ENCODE results near the gene PRKD1. TPM values are rescaled to one million over a fixed set of nuclear protein-coding genes. Genes with fewer than 3 reads are reported as not detected.
A peak's percentile ranks its signal among the peaks of the same experiment; 100 is the strongest.
"Not testable (repeated sequence)": the region's sequence is repeated elsewhere in the genome, so short reads cannot be mapped to it uniquely, and the experiment has no call there.

PRKD1 gene
- total RNA-seq, 1 experiment from 2014 or later: 4.7 TPM

GRCh38 chr14:29900609-29901350, 26.9 kb downstream of the PRKD1 start:
- no peak for DNase-seq (ENCODE audit: low spot score)

GRCh38 chr14:29898470-29898869, 29.2 kb downstream of the PRKD1 start:
- DNase-seq (ENCODE audit: low spot score): no peak

GRCh38 chr14:29897181-29897580, 30.5 kb downstream of the PRKD1 start:
- DNase-seq (ENCODE audit: low spot score): no peak

- no peak for DNase-seq (ENCODE audit: low spot score)
Observed at GRCh38 chr14:29896354-29896821, 31.3 kb downstream of the PRKD1 start.

- no peak for DNase-seq (ENCODE audit: low spot score)
Observed at GRCh38 chr14:29895591-29896083, 32.0 kb downstream of the PRKD1 start.

- no peak for DNase-seq (ENCODE audit: low spot score)
Observed at GRCh38 chr14:29893989-29894388, 33.7 kb downstream of the PRKD1 start.

- DNase-seq (ENCODE audit: low spot score): no peak
Observed at GRCh38 chr14:29892327-29892726, 35.3 kb downstream of the PRKD1 start.

GRCh38 chr14:29885988-29886387, 41.7 kb downstream of the PRKD1 start:
- no peak for DNase-seq (ENCODE audit: low spot score)

- DNase-seq (ENCODE audit: low spot score): no peak
Observed at GRCh38 chr14:29868000-29868399, 59.6 kb downstream of the PRKD1 start.

- peak; percentile 21 for DNase-seq (ENCODE audit: low spot score)
Observed at GRCh38 chr14:29865299-29865698, 62.3 kb downstream of the PRKD1 start.

- DNase-seq (ENCODE audit: low spot score): no peak
Observed at GRCh38 chr14:29861996-29862395, 65.7 kb downstream of the PRKD1 start.

- DNase-seq (ENCODE audit: low spot score): no peak
Observed at GRCh38 chr14:29858299-29858698, 69.3 kb downstream of the PRKD1 start.

GRCh38 chr14:29857551-29857950, 70.1 kb downstream of the PRKD1 start:
- no peak for DNase-seq (ENCODE audit: low spot score)

- no peak for DNase-seq (ENCODE audit: low spot score)
Observed at GRCh38 chr14:29856516-29856915, 71.1 kb downstream of the PRKD1 start.

- DNase-seq (ENCODE audit: low spot score): not testable (repeated sequence)
Observed at GRCh38 chr14:29853691-29854090, 74.0 kb downstream of the PRKD1 start.

- DNase-seq (ENCODE audit: low spot score): no peak
Observed at GRCh38 chr14:29853272-29853671, 74.4 kb downstream of the PRKD1 start.

- no peak for DNase-seq (ENCODE audit: low spot score)
Observed at GRCh38 chr14:29851397-29851796, 76.2 kb downstream of the PRKD1 start.

- no peak for DNase-seq (ENCODE audit: low spot score)
Observed at GRCh38 chr14:29847056-29847380, 80.6 kb downstream of the PRKD1 start.

GRCh38 chr14:29846339-29847055, 81.2 kb downstream of the PRKD1 start:
- DNase-seq (ENCODE audit: low spot score): no peak

GRCh38 chr14:29843981-29844380, 83.7 kb downstream of the PRKD1 start:
- no peak for DNase-seq (ENCODE audit: low spot score)

GRCh38 chr14:29842228-29842627, 85.4 kb downstream of the PRKD1 start:
- no peak for DNase-seq (ENCODE audit: low spot score)

- DNase-seq (ENCODE audit: low spot score): not testable (repeated sequence)
Observed at GRCh38 chr14:29840369-29840892, 87.2 kb downstream of the PRKD1 start.

GRCh38 chr14:29839691-29840090, 88.0 kb downstream of the PRKD1 start:
- DNase-seq (ENCODE audit: low spot score): not testable (repeated sequence)

All from A172 (cell line).